H1 (cell line): ENCODE data around the gene TRIM52. TPM values are rescaled to one million over a fixed set of nuclear protein-coding genes. Genes with fewer than 3 reads are reported as not detected.
A peak's percentile ranks its signal among the peaks of the same experiment; 100 is the strongest.

Experiments used
- CBX8 ChIP-seq: fragments of 300-800, 300-1000 bp; sonication (generic); IDR thresholded peaks from 2 replicates; pipeline ENCODE4 v1.7.1; 2016; ENCODE audit warnings: low read depth, low read length, borderline replicate concordance
- CHD1 ChIP-seq: IDR thresholded peaks from 2 replicates; pipeline ENCODE4 v1.6.1; 2012; ENCODE audit warnings: low read depth, low read length, improper control_type of control experiment
- CHD2 ChIP-seq: IDR thresholded peaks from 2 replicates; pipeline ENCODE4 v1.6.1; 2012; ENCODE audit warnings: low read length, improper control_type of control experiment
- EGR1 ChIP-seq: IDR thresholded peaks from 2 replicates; pipeline ENCODE4 v1.6.1; 2011; ENCODE audit warnings: low read depth, low read length, borderline replicate concordance
- EP300 ChIP-seq, 2 experiments: IDR thresholded peaks; 1 replicate in 1 of 2; 2 replicates in 1 of 2; pipeline ENCODE4 v1.6.1; 2011 to 2012; ENCODE audit warnings: low read depth in 2 of 2, low read length in 2 of 2, mild to moderate bottlenecking in 2 of 2, borderline replicate concordance in 1 of 2, inconsistent platforms in 1 of 2, moderate library complexity in 1 of 2
- EZH2 ChIP-seq: fragments of 200-600 bp; sonication (generic); IDR thresholded peaks from 2 replicates; pipeline ENCODE4 v1.7.1; 2012; ENCODE audit warnings: low read depth, mild to moderate bottlenecking, moderate library complexity, low read length, inconsistent platforms; ENCODE audit not compliant: severe bottlenecking
- FOSL1 ChIP-seq: IDR thresholded peaks from 2 replicates; pipeline ENCODE4 v1.6.1; 2011; ENCODE audit warnings: mild to moderate bottlenecking, low read depth, low read length, moderate library complexity; ENCODE audit not compliant: insufficient read depth
- GABPA ChIP-seq: IDR thresholded peaks from 2 replicates; pipeline ENCODE4 v1.6.1; 2011; ENCODE audit warnings: mild to moderate bottlenecking, low read length, moderate library complexity, borderline replicate concordance; ENCODE audit not compliant: insufficient read depth
- HDAC2 ChIP-seq, 2 experiments: fragments of 300-600 bp in 1 of 2; sonication (generic) in 1 of 2; IDR thresholded peaks; 2 replicates each; pipeline ENCODE4 v1.6.1; 2011 to 2012; ENCODE audit warnings: low read depth in 2 of 2, low read length in 2 of 2, mild to moderate bottlenecking in 2 of 2, moderate library complexity in 2 of 2, borderline replicate concordance in 1 of 2, inconsistent platforms in 1 of 2
- MAFK ChIP-seq: IDR thresholded peaks from 2 replicates; pipeline ENCODE4 v1.6.1; 2012; ENCODE audit warnings: low read depth, mild to moderate bottlenecking, improper control_type of control experiment, low read length
- POLR2A ChIP-seq, 2 experiments: IDR thresholded peaks; 1 replicate in 1 of 2; 2 replicates in 1 of 2; pipeline ENCODE4 v1.6.1; 2011; ENCODE audit warnings: low read depth in 2 of 2, low read length in 2 of 2, mild to moderate bottlenecking in 2 of 2; ENCODE audit errors: control extremely low read depth in 1 of 2
- RAD21 ChIP-seq, 2 experiments: IDR thresholded peaks in 1 of 2; conservative IDR thresholded peaks in 1 of 2; 2 replicates each; pipeline ENCODE4 v1.6.1; 2011; ENCODE audit warnings: low read depth in 2 of 2, low read length in 2 of 2, improper control_type of control experiment in 1 of 2, inconsistent platforms in 1 of 2, mild to moderate bottlenecking in 1 of 2, moderate library complexity in 1 of 2
- RFX5 ChIP-seq: IDR thresholded peaks from 2 replicates; pipeline ENCODE4 v1.6.1; 2011; ENCODE audit warnings: low read depth, low read length, improper control_type of control experiment, borderline replicate concordance
- SP1 ChIP-seq: IDR thresholded peaks from 2 replicates; pipeline ENCODE4 v1.6.1; 2011; ENCODE audit warnings: low read depth, low read length
- SUZ12 ChIP-seq: fragments of 200-600 bp; sonication (generic); IDR thresholded peaks from 2 replicates; pipeline ENCODE4 v1.6.1; 2012; ENCODE audit warnings: mild to moderate bottlenecking, inconsistent platforms, low read length, moderate library complexity, mixed read lengths
- TAF1 ChIP-seq: IDR thresholded peaks from 2 replicates; pipeline ENCODE4 v1.6.1; 2011; ENCODE audit warnings: mild to moderate bottlenecking, low read depth, low read length
- polyA plus RNA-seq, 7 experiments: library from polyadenylated mRNA; depleted of rRNA in 3 of 7; stranded (reverse) in 5 of 7; unstranded in 2 of 7; fragments of >200 nt in 5 of 7; fragments of 200-250 nt in 2 of 7; gene quantifications; 1 replicate in 5 of 7; 2 replicates in 1 of 7; 4 replicates in 1 of 7; pipeline versions ENCODE4 v1.2.1 to v1.2.3, GENCODE V29; 2011 to 2013; ENCODE audit warnings: missing spikeins in 2 of 7, mixed read lengths in 2 of 7
- total RNA-seq: library from RNA; stranded (reverse); fragmentation: NEBNext Ultra II Directional; extraction: Animal tissue kit (Norgen Biotek cat#: 25700); gene quantifications from 2 replicates; pipeline ENCODE4 v1.2.1, GENCODE V29; 2021
- TF ChIP-seq, protein P1 (sequence below): IDR thresholded peaks from 2 replicates; pipeline ENCODE4 v1.6.1; 2012; ENCODE audit warnings: inconsistent platforms
- TF ChIP-seq, protein P2 (sequence below): IDR thresholded peaks from 2 replicates; pipeline ENCODE4 v1.6.1; 2011; ENCODE audit warnings: low read length, improper control_type of control experiment

Gene TRIM52
- total and polyA plus RNA-seq, 2 of the 8 experiments (the other 6 are each of a cell fraction or from before 2014, with no cell fraction given), result 4.2 to 5.7 TPM

DNA sequence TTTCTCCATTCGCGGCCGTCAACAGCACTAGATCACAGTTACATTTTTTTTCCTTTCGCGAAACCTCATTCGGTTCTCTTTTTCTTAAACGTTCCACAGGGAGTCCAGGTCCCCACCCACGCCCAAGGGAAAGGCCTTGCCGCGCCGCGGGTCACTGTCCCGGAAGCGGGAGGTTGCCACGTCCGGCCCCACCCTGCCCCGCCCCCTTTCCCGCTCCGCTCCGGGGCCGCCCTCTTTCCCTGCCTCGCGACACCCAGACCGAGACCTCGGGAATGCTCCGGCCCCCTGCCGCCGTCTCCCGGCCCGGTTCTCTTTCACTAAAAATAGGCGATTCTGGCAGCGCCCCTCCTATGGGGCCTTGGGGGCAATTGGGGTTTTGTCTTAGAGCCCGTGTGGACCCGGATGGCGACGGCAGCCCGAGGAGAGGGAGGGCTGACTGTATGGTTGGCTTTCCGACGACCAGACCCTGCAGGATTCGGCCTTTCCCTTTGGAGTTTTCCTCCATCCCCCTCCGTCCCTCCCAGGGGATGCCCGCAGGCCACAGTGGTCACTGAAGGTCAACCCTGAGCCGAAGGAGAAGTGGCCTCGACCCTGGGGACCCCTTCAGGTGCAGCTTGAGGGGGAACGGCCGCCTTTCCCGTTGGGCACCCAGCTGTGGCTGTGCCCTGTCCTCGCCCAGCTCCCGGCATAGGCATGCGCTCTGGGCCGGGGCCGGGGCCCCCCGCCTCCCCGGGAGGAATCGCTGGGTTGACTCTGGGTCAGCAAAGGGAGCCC lies 14.5 kb downstream of the TRIM52 start (continued):
- TF ChIP-seq CBX8 (no peak), EP300 (IDR thresholded peaks at IDR 0.05; ENCODE audit: borderline replicate concordance in 1 of 2, low read depth in 2 of 2, low read length in 2 of 2) (no peak), POLR2A (IDR thresholded peaks at IDR 0.05; ENCODE audit: control extremely low read depth in 1 of 2, low read depth in 2 of 2, low read length in 2 of 2) (peak in 1 of 2 experiments; percentile 53; a peak in 2 of 3 replicates), CHD1 (no peak), TAF1 (peak; percentile 60; the same call in 1 of the 2 replicates), EGR1 (peak; percentile 52; the same call in 1 of the 2 replicates), SP1 (no peak), RFX5 (no peak), SUZ12 (no peak), RAD21 (IDR thresholded peaks at IDR 0.05 in 1 of 2, conservative IDR thresholded peaks at IDR 0.05 in 1 of 2; ENCODE audit: low read depth in 2 of 2, low read length in 2 of 2) (no peak), EZH2 (no peak), MAFK (no peak), HDAC2 (IDR thresholded peaks at IDR 0.05; ENCODE audit: borderline replicate concordance in 1 of 2, low read depth in 2 of 2, low read length in 2 of 2) (no peak), GABPA (no peak), CHD2 (peak; percentile 93), FOSL1 (no peak)
- TF ChIP-seq, protein P1, sequence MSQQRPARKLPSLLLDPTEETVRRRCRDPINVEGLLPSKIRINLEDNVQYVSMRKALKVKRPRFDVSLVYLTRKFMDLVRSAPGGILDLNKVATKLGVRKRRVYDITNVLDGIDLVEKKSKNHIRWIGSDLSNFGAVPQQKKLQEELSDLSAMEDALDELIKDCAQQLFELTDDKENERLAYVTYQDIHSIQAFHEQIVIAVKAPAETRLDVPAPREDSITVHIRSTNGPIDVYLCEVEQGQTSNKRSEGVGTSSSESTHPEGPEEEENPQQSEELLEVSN, result peak; percentile 39; the same call in 1 of the 2 replicates
- TF ChIP-seq, protein P2, sequence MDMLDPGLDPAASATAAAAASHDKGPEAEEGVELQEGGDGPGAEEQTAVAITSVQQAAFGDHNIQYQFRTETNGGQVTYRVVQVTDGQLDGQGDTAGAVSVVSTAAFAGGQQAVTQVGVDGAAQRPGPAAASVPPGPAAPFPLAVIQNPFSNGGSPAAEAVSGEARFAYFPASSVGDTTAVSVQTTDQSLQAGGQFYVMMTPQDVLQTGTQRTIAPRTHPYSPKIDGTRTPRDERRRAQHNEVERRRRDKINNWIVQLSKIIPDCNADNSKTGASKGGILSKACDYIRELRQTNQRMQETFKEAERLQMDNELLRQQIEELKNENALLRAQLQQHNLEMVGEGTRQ, result no peak
